Ureter (tissue), 1 donor: ENCODE results near the gene DIPK1C. TPM values are rescaled to one million over a fixed set of nuclear protein-coding genes. Genes with fewer than 3 reads are reported as not detected.

Experiments
- DNase-seq: peaks from one replicate; pipeline ENCODE4 v3.0.0-alpha.2; 2020; ENCODE audit warnings: low spot score
- total RNA-seq: library from RNA; stranded (reverse); gene quantifications from one replicate; pipeline ENCODE4 v1.2.4, GENCODE V29; 2023
- donor health status: DM: yes; HTN: yes; CAD: no.

Gene DIPK1C
- total RNA-seq, 1 donor from 2014 or later, result not detected

DNA sequence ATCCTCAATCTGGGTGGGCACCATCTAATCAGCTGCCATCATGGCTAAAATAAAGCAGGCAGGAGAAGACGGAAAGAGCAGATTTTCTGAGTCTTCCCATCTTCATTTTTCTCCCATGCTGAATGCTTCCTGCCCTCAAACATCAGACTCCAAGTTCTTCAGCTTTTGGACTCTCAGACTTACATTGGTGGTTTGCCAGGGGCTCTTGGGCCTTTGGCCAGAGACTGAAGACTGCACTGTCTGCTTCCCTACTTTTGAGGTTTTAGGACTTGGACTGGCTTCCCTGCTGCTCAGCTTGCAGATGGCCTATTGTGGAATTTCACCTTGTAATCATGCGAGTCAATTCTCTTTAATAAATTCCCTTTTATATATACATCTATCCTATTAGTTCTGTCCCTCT lies 36.6 kb downstream of the DIPK1C start:
- no peak for DNase-seq

DNA sequence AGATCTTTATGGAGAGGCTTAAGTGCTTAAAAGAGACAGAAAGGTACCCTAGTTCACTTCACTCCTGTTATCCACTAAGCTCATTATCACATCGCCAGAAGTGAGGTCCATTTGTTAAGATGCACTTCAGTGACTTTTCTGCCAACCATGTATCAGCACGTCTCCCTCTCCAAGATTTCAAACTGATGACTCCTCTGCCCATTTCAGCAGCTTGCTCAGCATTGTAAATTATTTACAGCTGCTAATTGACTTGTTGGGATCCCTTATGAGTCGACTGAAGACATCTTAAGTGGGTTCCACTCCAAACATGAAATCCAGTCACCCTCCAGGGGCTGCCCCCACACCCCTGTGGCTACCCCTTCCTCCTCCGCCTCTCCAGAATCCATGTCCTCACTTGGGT lies 37.3 kb downstream of the DIPK1C start:
- no peak for DNase-seq

DNA sequence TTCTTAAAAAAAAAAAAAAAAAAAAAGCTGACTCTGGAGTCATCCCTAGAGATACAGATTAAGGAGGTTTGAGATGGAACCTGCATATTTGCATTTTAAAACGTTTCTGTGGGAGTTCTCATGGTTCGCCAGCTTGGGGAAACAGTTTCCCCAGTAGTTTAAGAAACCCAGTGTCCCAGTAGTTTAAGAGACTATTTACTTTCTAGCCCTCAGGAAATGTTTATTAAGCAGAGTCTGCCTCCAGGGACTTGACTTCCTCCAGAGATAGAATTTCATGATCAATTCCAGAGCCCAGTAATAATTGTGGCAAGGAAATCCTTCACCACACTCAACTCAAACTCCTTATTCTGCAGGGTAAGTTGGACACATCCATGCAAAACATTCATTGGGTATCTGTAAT lies 39.1 kb downstream of the DIPK1C start:
- no peak for DNase-seq

DNA sequence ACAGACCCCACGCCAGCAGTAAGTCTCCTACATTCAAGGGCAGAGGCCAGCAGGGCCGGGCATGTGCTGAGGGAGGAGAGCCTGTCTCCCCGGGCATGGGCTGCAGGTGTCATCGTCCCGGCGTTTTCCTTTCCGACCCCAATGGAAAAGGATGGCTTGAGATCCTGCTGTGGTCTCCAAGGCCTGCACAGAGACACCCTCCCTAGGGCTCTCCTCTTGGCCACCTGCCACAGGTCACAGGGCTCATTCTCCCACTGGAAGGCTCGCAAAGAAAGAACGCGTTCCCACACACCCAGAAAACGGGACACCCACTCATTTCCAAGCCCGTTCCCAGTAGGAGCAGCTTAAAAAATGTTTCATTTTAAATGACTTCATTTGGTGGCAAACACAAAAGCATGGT lies 41.0 kb downstream of the DIPK1C start:
- no peak for DNase-seq

DNA sequence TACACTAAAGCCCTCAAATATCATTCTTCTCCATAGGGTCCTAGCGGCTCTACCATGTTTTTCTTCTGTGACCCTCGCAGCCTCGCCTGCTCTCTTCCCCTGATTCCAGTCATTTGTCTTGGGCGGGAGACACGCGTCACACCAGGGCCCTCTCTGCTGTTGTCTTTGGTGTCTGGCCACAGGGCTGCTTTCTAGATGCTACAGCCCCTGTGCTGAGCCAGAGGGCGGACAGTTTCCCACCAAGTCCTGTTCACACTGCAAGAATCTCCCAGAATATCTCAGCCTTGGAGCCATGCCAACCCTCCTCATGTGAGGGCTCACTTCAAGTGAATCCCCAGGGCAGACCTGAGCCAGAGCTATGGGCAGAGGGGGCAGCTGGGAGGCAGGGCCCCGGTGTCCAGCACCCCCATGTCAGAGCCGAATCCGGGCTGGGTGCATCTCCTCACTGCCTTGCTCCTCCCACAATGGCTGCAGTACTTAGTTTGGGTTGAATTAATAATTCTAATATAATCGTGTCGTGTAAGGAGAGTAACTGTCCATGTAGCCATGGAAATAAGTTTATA lies 42.1 kb downstream of the DIPK1C start:
- no peak for DNase-seq

DNA sequence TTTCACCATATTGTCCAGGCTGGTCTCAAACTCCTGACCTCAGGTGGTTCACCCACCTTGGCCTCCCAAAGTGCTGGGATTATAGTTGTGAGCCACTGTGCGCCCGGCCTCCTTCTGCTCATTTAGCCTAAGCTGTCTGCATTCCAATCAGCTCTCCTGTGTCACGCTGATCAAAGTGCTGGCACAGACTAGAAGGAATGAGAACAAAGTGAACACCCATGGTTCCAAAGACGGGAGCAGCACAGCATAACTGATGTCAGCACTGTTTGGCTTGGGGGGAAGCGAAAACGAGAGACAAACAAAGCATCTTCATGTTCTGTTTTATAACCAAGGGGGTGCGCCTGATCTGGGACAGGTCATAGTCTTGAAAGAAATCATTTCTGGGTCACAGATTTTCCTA lies 43.3 kb downstream of the DIPK1C start:
- DNase-seq, result no peak

DNA sequence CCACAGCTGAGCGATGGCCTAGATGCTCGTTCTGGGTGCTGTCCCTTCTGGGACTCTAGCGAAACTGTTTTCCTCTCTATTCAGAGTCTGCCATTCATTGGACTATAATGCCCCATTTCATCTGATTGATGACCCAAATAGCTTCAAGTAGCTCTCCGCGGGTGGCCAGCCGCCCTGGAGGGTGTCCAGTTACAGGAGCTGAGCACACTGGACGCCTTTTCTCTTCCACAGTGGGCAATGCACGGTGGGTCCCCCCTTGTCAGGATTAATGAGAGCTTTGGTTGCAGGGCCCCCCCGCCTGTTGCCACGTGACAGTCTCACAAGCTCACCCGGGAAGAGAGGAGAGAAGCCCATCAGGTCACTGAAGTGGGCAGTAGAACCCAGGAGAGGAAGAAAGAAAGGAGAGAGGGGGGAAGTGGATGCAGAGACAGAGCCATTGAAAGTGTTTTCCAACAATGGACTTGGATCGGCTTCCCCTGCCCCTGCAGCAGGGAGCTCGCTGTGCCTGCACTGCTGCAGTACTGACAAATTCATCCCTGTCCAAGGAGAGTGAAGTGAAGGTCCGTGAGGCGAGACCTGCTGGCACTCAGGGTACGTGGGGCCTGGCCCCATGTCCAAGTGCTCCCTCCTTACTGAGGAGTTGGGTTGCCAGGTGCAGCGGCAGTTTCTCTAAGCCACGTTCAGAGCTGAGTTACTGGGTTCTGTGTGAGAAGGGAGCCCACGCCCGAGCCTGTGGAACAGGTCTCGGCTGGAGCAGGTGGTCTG lies 44.8 kb downstream of the DIPK1C start:
- no peak for DNase-seq

DNA sequence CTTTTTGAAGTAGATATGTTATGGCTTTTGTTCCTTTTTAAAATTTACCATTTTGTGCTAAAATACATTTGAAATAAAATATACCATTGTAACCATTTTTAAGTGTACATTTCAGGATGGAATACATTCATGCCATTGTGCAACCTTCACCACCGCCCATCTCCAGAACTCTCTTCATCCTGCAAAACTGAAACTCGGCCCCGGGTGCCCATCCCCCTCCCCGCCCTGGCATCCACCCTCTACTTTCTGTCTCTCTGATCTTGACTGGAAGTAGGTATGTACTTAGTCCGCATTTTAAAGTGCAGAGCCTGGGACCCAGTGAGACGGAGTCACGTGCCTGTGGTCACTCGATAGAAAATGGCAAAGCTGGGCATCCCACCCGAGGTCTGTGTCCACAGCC lies 45.6 kb downstream of the DIPK1C start:
- DNase-seq, result no peak

DNA sequence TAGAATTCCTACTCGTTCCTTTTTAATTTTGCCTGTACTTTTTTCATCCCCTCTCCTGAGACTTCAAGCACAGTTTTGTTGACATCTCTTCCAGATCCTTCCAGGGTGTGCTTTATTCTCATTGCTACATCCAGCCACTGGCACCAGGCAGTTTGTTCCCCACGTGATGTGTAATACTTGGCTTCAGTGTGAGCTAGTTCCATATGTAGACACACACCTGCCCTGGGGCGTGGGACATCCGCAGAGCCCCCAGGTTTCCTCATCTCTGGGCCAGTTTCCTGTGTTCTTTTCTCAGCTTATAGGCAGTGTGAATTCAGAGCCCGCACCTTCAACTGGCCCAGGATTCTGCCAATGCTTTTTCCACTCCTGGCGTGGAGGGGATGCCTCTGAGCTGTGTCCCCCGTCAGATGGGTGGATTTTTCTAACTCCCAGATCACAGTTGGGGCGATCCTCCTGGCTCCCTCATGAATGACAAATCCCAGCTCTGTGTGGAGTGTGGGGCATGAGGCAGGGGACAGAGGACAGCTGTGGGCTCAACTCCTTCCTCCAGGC lies 46.6 kb downstream of the DIPK1C start:
- no peak for DNase-seq

DNA sequence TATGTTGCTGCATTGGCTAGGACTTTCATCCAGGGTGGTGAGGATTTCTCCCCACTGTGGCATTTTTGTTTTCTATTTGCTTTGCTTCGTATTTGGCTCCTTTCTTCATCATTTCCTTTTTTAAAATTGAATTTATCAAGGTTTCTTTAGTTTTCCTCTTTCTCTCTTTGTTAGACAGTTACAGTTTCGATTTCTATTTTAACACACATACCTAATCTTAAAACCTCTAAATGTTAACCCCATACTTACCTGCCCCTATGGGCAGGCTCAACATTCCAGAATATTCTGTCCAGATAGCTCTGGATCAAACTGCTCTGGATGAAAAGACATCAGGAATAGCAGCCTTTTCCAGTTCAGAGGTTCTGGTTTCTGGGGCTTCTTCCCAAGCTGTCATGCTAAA lies 49.2 kb downstream of the DIPK1C start:
- no peak for DNase-seq

DNA sequence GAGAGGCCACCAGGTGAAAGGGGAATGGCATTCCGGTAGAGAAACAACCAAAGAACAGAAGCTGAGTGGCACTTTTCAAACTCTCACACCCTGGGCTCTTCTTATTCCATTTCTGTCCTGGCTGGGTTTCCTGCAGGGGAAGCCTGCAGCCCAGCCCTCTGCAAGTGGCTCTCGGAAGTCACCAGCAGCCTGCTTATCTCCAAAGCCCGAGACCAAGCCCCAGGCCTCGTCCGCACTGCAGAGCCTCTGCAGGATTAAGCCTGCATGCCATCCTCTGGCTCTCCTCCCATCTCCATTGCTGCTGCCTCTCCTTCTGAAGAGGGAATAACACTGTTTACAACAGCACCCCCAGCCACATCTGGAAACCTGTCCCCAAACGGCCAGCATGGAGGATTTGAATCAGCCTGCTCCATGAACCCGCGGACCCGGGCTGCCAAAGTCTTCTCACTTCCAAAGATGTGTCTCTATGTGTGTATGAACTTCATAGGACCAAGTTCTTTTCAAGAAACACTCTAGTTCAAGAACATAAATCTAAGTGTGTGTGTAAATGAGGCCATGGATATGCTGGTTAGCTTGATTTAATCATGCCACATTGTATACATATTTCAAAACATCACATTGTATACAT lies 54.2 kb downstream of the DIPK1C start:
- no peak for DNase-seq

DNA sequence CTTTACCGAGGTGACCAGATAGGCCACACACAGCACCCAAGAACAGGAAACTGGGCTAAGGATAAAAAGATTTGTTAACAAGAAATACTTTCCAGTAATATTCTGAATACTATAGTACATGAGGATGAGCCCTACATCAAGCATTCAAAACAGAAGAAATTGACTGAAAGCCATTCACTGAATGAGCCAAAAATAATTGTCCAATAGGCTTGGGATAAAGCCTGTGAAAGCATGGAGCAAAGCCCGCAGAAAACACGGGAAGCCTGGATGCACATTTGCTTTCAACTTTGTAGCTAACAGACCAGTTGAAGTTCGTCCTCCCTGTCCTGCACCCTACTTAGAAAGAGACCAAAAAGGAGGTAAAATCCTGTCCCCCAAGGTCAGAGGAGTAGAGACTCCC lies 56.3 kb downstream of the DIPK1C start:
- no peak for DNase-seq

DNA sequence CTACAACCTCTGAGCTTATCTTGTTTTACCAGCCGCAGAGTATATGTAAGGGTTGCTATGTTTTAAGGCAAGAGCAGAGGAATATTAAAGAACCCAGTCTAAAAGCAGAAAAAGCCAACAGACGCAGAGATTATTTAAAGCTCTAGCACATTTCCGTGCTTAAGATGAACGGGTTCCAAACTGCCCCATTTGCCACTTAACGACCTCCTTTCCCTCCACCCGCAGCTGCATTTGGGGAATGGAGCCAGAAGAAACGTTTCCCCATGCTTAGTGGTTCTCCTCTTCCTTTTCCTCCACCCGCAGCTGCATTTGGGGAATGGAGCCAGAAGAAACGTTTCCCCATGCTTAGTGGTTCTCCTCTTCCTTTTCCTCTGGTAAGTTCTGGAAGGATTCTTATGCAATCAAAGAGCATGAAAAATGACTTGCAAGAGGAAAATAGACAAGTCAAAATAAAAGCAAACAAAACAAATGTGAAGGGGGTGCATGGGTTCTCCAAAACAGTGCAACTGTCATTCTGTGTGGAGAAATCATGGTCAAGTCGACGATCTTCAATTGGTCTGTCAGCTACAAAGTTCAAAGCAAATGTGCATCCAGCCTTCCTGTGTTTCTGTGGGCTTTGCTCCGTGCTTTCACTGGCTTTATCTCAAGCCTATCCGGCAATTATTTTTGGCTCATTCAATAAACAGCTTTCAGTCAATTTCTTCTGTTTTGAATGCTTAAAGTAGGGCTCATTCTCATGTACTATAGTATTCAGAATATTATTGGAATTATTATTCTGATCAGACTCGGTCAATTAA lies 57.8 kb downstream of the DIPK1C start:
- DNase-seq, result no peak

DNA sequence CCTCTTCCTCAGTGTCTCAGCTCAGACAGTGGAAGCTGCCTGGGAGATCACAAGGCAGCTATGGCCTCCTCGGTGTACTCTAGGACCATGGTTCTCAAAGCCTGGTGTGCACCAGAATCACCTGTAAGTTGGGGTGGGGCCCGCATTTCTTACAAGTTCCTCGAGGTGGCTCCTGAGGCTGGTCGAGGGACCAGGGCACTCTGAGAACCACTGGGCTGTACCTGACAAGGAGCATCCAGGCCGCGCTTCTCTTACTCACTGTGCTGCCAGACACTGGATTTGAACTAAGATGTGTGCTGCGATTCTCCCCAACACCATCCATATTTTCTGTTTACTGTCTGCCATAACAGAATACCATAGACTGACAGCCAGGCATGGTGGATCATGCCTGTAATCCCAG lies 59.5 kb downstream of the DIPK1C start:
- DNase-seq, result no peak

DNA sequence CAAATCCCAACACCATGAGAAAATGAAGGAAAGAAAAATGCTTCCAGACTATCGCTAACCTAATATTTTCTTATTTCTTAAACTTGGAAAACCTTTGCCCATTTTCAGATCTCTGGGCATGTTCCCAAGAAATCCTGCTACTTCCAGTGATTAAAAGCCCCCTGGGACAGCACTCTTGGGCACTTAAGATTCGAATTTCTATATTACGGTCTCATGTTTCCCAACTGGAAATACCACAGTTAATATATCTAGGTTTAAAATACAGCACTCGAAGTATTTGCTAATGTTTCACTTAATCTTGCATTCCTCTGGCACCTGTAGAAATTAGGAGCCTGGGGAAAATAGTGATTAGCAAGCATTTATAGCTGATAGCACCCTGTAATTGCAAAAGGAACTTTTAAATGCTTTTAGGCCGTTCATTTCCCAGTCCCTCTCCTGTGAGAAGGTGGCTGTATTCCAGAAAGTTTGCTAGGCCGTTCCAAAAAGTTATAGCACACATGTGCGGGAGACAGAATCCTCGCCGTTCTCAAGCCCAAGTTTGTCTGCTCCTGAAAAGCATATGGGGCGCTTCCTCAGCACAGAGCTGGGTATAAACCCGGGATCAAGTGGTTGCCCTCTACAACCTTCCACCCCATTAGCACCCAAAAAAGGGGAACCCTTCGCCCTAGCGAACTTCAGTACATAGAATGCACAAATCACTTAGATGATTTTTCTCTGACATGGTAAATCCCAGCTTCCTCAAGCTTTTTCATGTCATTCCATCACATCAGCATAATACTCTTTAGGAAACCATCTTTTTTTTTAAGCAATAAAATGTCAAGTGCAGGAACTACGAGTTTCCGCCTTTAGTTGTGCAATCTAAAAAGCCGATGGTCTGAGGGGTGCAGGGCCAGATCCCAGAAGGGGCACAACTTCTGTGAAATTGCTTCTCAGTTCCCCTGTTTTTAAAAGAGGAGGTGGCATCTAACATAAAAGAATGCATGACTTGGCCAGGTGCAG lies 60.6 kb downstream of the DIPK1C start:
- no peak for DNase-seq

DNA sequence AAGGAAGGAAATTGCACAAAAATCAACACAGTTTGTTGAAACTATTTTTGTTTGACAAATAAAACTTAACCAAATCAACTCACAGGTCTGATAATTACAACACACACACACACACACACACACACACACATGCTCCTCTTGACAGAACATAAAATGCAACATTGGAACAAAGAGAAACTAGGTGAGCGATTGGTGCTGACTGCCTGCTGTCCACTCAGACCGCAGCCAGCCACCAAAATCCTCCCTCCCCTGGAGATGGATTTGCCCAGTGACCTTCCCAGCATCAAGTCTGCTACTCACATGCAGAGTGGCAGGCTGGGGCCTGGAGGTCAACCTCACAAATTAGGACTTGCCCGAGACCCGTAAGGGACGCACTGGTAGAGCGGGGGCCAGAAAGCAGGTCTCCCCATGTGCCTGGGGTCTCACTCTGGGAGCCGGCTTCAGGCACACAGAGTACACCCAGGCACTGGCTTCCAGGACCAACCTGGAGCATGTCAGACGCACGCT lies 61.4 kb downstream of the DIPK1C start:
- DNase-seq, result no peak

DNA sequence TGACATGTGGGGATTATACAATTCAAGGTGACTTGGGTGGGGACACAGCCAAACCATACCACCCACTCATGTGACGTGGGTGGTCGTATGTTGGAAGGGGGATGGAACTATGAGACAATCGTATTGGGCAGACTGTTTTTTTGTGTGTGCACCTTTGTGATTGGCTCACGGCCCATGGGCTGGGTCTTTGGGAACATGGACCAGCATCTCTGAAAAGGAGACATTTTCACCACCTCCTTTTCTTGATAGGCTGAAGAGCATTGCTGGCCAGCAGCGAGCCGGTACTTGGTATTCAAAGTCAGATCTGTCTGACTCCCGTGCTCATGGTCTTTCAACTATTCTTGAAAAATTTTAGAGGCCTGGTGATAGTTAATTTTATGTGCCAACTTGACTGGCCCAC lies 62.1 kb downstream of the DIPK1C start:
- no peak for DNase-seq

DNA sequence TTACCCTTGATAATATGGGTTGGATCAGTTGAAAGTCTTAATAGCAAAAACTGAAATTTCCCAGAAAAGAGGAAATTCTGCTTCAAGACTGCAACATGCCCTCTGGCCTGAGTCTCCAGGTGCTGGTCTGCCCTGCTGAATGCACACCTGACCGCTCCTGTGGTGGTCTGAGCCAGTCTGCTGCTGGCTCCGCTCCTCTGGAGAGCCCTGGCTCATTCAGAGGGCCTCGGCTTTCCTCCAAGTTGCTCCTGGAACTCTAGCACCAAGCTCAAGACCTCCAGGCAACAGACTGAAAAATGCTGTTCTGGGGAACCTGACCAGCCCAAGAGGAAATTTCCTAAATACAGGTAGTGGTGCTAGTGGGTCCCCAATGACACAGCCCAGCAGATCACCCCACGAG lies 64.8 kb downstream of the DIPK1C start:
- DNase-seq, result no peak

DNA sequence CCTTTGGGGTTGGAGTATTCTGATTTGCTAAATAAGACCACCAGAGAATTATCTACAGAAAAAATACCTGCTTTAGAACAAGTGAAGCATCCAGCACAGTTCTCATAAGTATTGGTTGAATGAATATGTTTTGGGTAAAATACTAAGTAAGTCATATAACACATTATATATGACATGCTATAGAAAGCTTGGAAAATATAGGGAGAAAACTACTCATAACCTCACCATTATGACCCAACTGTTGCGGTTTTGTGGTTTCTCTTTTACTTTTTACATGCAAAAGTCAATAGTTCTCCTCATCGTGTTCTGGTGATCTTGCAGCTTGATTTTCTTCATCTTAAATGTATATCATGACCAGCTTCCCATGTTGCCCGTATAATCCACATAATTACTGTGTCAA lies 66.2 kb downstream of the DIPK1C start:
- no peak for DNase-seq

DNA sequence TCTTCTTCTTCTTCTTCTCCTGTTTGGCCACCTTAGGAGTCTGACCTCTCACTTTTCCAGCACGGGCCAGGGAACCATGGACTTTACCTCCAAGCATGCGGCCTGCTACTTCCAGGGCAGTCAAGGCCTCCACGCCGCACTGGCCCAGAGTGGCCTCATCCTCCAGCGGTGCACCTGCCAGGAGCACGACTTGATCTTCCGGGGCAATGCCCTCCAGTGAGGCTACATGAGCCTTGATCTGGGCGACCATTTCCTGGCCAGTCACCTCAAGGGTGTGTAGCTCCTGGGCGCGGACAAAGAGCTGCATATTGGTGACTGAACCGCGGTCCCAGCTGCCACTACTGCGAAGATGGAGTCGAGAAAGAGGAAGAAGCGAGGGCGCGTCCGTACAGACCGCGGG lies 67.1 kb downstream of the DIPK1C start:
- no peak for DNase-seq
